KMS-11 (cell line): Measurements from ENCODE around the gene TBL2.
A peak's percentile ranks its signal among the peaks of the same experiment; 100 is the strongest.

Experiments
- H2AFZ ChIP-seq: fragments of 200-600 bp; sonication (generic); 2 replicates; pipeline ENCODE4 v1.6.1; 2016; ENCODE audit warnings: antibody characterized with exemption, mixed run types, low read depth
- H3K27ac ChIP-seq: fragments of 200-600 bp; sonication (generic); 2 replicates; pipeline ENCODE4 v1.6.1; 2016; ENCODE audit warnings: mild to moderate bottlenecking, mixed run types
- H3K27me3 ChIP-seq: fragments of 200-600 bp; sonication (generic); 2 replicates; pipeline ENCODE4 v1.6.1; 2017; ENCODE audit warnings: mild to moderate bottlenecking, low read depth, mixed run types, moderate library complexity; ENCODE audit not compliant: insufficient read depth
- H3K36me3 ChIP-seq: fragments of 200-600 bp; sonication (generic); 2 replicates; pipeline ENCODE4 v1.6.1; 2017; ENCODE audit warnings: mild to moderate bottlenecking, mixed run types; ENCODE audit not compliant: insufficient read depth
- H3K4me1 ChIP-seq: fragments of 200-600 bp; sonication (generic); 2 replicates; pipeline ENCODE4 v1.6.1; 2016; ENCODE audit warnings: mild to moderate bottlenecking, low read depth, mixed run types; ENCODE audit not compliant: poor library complexity, severe bottlenecking
- H3K4me2 ChIP-seq: fragments of 200-600 bp; sonication (generic); 2 replicates; pipeline ENCODE4 v1.7.0; 2016; ENCODE audit warnings: mild to moderate bottlenecking, mixed run types
- H3K4me3 ChIP-seq: fragments of 200-600 bp; sonication (generic); IDR thresholded peaks from 2 replicates; pipeline ENCODE4 v1.6.1; 2017; ENCODE audit warnings: low read depth, low read length, mixed read lengths; ENCODE audit not compliant: insufficient read depth
- H3K79me2 ChIP-seq: fragments of 200-600 bp; sonication (generic); 2 replicates; pipeline ENCODE4 v1.6.1; 2016; ENCODE audit warnings: low read depth, mixed run types; ENCODE audit not compliant: insufficient read depth
- H3K9ac ChIP-seq: fragments of 200-600 bp; sonication (generic); 2 replicates; pipeline ENCODE4 v1.6.1; 2016; ENCODE audit warnings: mild to moderate bottlenecking, mixed run types
- H4K20me1 ChIP-seq: fragments of 200-600 bp; sonication (generic); 2 replicates; pipeline ENCODE4 v1.6.1; 2016; ENCODE audit warnings: mild to moderate bottlenecking, mixed run types; ENCODE audit not compliant: insufficient read depth
- CTCF ChIP-seq: fragments of 200-600 bp; sonication (generic); conservative IDR thresholded peaks from 2 replicates; pipeline ENCODE4 v1.6.1; 2017; ENCODE audit warnings: low read depth, mild to moderate bottlenecking, antibody characterized with exemption, low read length, moderate library complexity, mixed read lengths

The TBL2 gene

GRCh38 chr7:73577627-73578341 lies 595 bp downstream of the TBL2 start:
- Histone ChIP-seq H3K79me2 (peaks cover 35% of the 10 kb centered on the region), H3K4me3 (no peak overlapping the region), H3K4me1 (peaks cover 25% of the 10 kb centered on the region), H3K27me3 (no peaks in the 10 kb centered on the region), H3K9ac (peak overlapping the region; percentile 99), H3K36me3 (peaks cover 15% of the 10 kb centered on the region; the same call in 1 of the 2 replicates), H3K4me2 (peak overlapping the region; percentile 70), H2AFZ (peak overlapping the region; percentile 72), H3K27ac (peak overlapping the region; percentile 78), H4K20me1 (no peaks in the 10 kb centered on the region)
- TF ChIP-seq CTCF: no peak

- H3K4me3 ChIP-seq: no peak overlapping the region
- no peaks in the 10 kb centered on the region for H3K27me3 ChIP-seq
- TF ChIP-seq CTCF: no peak
- no peak overlapping the region for H3K9ac ChIP-seq
- no peak overlapping the region for H2AFZ ChIP-seq
- H3K36me3 ChIP-seq: peaks cover 15% of the 10 kb centered on the region; the same call in 1 of the 2 replicates
- peaks cover 35% of the 10 kb centered on the region for H3K79me2 ChIP-seq
- H3K4me2 ChIP-seq: no peak overlapping the region
- H3K27ac ChIP-seq: no peak overlapping the region
- peaks cover 20% of the 10 kb centered on the region for H3K4me1 ChIP-seq
- H4K20me1 ChIP-seq: no peaks in the 10 kb centered on the region
Measured at GRCh38 chr7:73573791-73574190, 4.6 kb downstream of the TBL2 start.

GRCh38 chr7:73573276-73573675 lies 5.1 kb downstream of the TBL2 start:
- no peak for TF ChIP-seq CTCF
- no peak overlapping the region for H2AFZ ChIP-seq
- H3K36me3 ChIP-seq: peaks cover 15% of the 10 kb centered on the region; the same call in 1 of the 2 replicates
- H3K4me1 ChIP-seq: peaks cover 23% of the 10 kb centered on the region
- H3K79me2 ChIP-seq: peaks cover 35% of the 10 kb centered on the region
- no peak overlapping the region for H3K9ac ChIP-seq
- H3K4me3 ChIP-seq: no peak overlapping the region
- H3K4me2 ChIP-seq: no peak overlapping the region
- no peak overlapping the region for H3K27ac ChIP-seq
- H4K20me1 ChIP-seq: no peaks in the 10 kb centered on the region
- H3K27me3 ChIP-seq: no peaks in the 10 kb centered on the region

- peaks cover 15% of the 10 kb centered on the region; the same call in 1 of the 2 replicates for H3K36me3 ChIP-seq
- peaks cover 30% of the 10 kb centered on the region for H3K79me2 ChIP-seq
Measured at GRCh38 chr7:73572767-73573186, 5.6 kb downstream of the TBL2 start.

More at GRCh38 chr7:73572767-73573186, 5.6 kb downstream of the TBL2 start:
- H3K4me3 ChIP-seq: no peak overlapping the region
- no peak for TF ChIP-seq CTCF
- peaks cover 28% of the 10 kb centered on the region for H3K4me1 ChIP-seq
- no peak overlapping the region for H3K9ac ChIP-seq
- H3K27me3 ChIP-seq: no peaks in the 10 kb centered on the region
- H2AFZ ChIP-seq: no peak overlapping the region
- H3K4me2 ChIP-seq: no peak overlapping the region
- no peaks in the 10 kb centered on the region for H4K20me1 ChIP-seq
- H3K27ac ChIP-seq: no peak overlapping the region
